CD8-positive, alpha-beta memory T cell (primary cell): ENCODE data around the gene LCE2B. TPM values are rescaled to one million over a fixed set of nuclear protein-coding genes. Genes with fewer than 3 reads are reported as not detected.

Experiments
- polyA plus RNA-seq: library from polyadenylated mRNA; unstranded; fragments of 300-500 nt; fragmentation: Illumina TruSeq; gene quantifications from one replicate; pipeline ENCODE4 v1.2.3, GENCODE V29; 2021
- total RNA-seq, 2 experiments: library from RNA; stranded (reverse); gene quantifications; one replicate each; pipeline ENCODE4 v1.2.3, GENCODE V29; 2021

LCE2B gene
- total and polyA plus RNA-seq, 3 experiments from 2014 or later = not detected

Other genes starting within 250 kb of the LCE2B start
- not detected for gene LCE5A, start 175.3 kb upstream of the LCE2B start, total RNA-seq
- not detected for gene LCE5A, start 175.3 kb upstream of the LCE2B start, polyA plus RNA-seq
- not detected for gene CRCT1, start 171.6 kb upstream of the LCE2B start, total RNA-seq
- gene CRCT1, start 171.6 kb upstream of the LCE2B start, polyA plus RNA-seq = not detected
- not detected for gene LCE3E, start 119.3 kb upstream of the LCE2B start, total RNA-seq
- gene LCE3E, start 119.3 kb upstream of the LCE2B start, polyA plus RNA-seq = not detected
- not detected for gene LCE3D, start 105.6 kb upstream of the LCE2B start, total RNA-seq
- not detected for gene LCE3D, start 105.6 kb upstream of the LCE2B start, polyA plus RNA-seq
- gene LCE3C, start 85.9 kb upstream of the LCE2B start, total RNA-seq = not detected
- not detected for gene LCE3C, start 85.9 kb upstream of the LCE2B start, polyA plus RNA-seq
- gene LCE3B, start 72.3 kb upstream of the LCE2B start, total RNA-seq = not detected
- gene LCE3B, start 72.3 kb upstream of the LCE2B start, polyA plus RNA-seq = not detected
- not detected for gene LCE3A, start 63.0 kb upstream of the LCE2B start, total RNA-seq
- not detected for gene LCE3A, start 63.0 kb upstream of the LCE2B start, polyA plus RNA-seq
- not detected for gene LCE2D, start 22.7 kb upstream of the LCE2B start, total RNA-seq
- gene LCE2D, start 22.7 kb upstream of the LCE2B start, polyA plus RNA-seq = not detected
- not detected for gene LCE2C, start 10.8 kb upstream of the LCE2B start, total RNA-seq
- not detected for gene LCE2C, start 10.8 kb upstream of the LCE2B start, polyA plus RNA-seq
- gene LCE2A, start 12.2 kb downstream of the LCE2B start, total RNA-seq = not detected
- not detected for gene LCE2A, start 12.2 kb downstream of the LCE2B start, polyA plus RNA-seq
- gene LCE4A, start 22.0 kb downstream of the LCE2B start, total RNA-seq = not detected
- gene LCE4A, start 22.0 kb downstream of the LCE2B start, polyA plus RNA-seq = not detected
- gene KPRP, start 71.9 kb downstream of the LCE2B start, total RNA-seq = not detected
- not detected for gene KPRP, start 71.9 kb downstream of the LCE2B start, polyA plus RNA-seq
- gene LCE1F, start 89.0 kb downstream of the LCE2B start, total RNA-seq = not detected
- gene LCE1F, start 89.0 kb downstream of the LCE2B start, polyA plus RNA-seq = not detected
- gene LCE1E, start 100.1 kb downstream of the LCE2B start, total RNA-seq = not detected
- gene LCE1E, start 100.1 kb downstream of the LCE2B start, polyA plus RNA-seq = not detected
- gene LCE1D, start 110.6 kb downstream of the LCE2B start, total RNA-seq = not detected
- not detected for gene LCE1D, start 110.6 kb downstream of the LCE2B start, polyA plus RNA-seq
- gene LCE1C, start 120.5 kb downstream of the LCE2B start, total RNA-seq = not detected
- not detected for gene LCE1C, start 120.5 kb downstream of the LCE2B start, polyA plus RNA-seq
- not detected for gene LCE1B, start 125.8 kb downstream of the LCE2B start, total RNA-seq
- not detected for gene LCE1B, start 125.8 kb downstream of the LCE2B start, polyA plus RNA-seq
- gene LCE1A, start 141.3 kb downstream of the LCE2B start, total RNA-seq = not detected
- gene LCE1A, start 141.3 kb downstream of the LCE2B start, polyA plus RNA-seq = not detected
- gene LCE6A, start 156.7 kb downstream of the LCE2B start, total RNA-seq = not detected
- gene LCE6A, start 156.7 kb downstream of the LCE2B start, polyA plus RNA-seq = not detected
- not detected for gene LCE7A, start 173.9 kb downstream of the LCE2B start, total RNA-seq
- not detected for gene LCE7A, start 173.9 kb downstream of the LCE2B start, polyA plus RNA-seq
- not detected for gene SMCP, start 192.2 kb downstream of the LCE2B start, total RNA-seq
- not detected for gene SMCP, start 192.2 kb downstream of the LCE2B start, polyA plus RNA-seq
- gene IVL, start 222.4 kb downstream of the LCE2B start, total RNA-seq = not detected
- not detected for gene IVL, start 222.4 kb downstream of the LCE2B start, polyA plus RNA-seq